Small intestine (tissue), 7 donors: ENCODE measurements around the gene SCARF1. TPM values are rescaled to one million over a fixed set of nuclear protein-coding genes. Genes with fewer than 3 reads are reported as not detected.

Experiments
- DNase-seq, 2 donors: peaks; one replicate each; pipeline versions ENCODE4 v3.0.0 to v3.0.0-alpha.2; 2013
- FAIRE-seq: peaks from 2 replicates; lab custom pipeline; 2012; peaks lifted over from hg19 to GRCh38; lab: Jason Lieb, UNC
- H3K27ac ChIP-seq, 3 donors: one replicate each; pipeline ENCODE4 v1.5.1; 2013; ENCODE audit warnings: low read length in 2 of 3, mild to moderate bottlenecking in 2 of 3, control low read depth in 1 of 3, inconsistent platforms in 1 of 3, low read depth in 1 of 3, moderate library complexity in 1 of 3
- H3K27me3 ChIP-seq, 3 donors: one replicate each; pipeline ENCODE4 v1.6.1; 2013; ENCODE audit warnings: low read length in 3 of 3, inconsistent platforms in 1 of 3; ENCODE audit not compliant: control insufficient read depth in 3 of 3, insufficient read depth in 3 of 3
- H3K36me3 ChIP-seq, 3 donors: one replicate each; pipeline ENCODE4 v1.6.1; 2013; ENCODE audit warnings: low read length in 3 of 3, inconsistent platforms in 1 of 3, low read depth in 1 of 3, mild to moderate bottlenecking in 1 of 3, moderate library complexity in 1 of 3; ENCODE audit not compliant: control insufficient read depth in 3 of 3, insufficient read depth in 2 of 3
- H3K4me1 ChIP-seq, 3 donors: one replicate each; pipeline ENCODE4 v1.6.1; 2013; ENCODE audit warnings: low read length in 2 of 3, inconsistent platforms in 1 of 3, low read depth in 1 of 3, mild to moderate bottlenecking in 1 of 3, moderate library complexity in 1 of 3; ENCODE audit not compliant: control insufficient read depth in 3 of 3, insufficient read depth in 2 of 3
- H3K4me3 ChIP-seq, 3 donors: one replicate each; pipeline ENCODE4 v1.5.1; 2013; ENCODE audit warnings: low read length in 3 of 3, control low read depth in 1 of 3, inconsistent platforms in 1 of 3, low read depth in 1 of 3, mild to moderate bottlenecking in 1 of 3, moderate library complexity in 1 of 3
- H3K9me3 ChIP-seq, 2 donors: one replicate each; pipeline ENCODE4 v1.6.1; 2013; ENCODE audit warnings: low read depth in 1 of 2, low read length in 1 of 2; ENCODE audit not compliant: control insufficient read depth in 2 of 2, insufficient read depth in 1 of 2
- WGBS, 3 donors: extraction: QIAGEN DNeasy Blood & Tissue Kit; methylation state at CpG; one replicate each; pipeline ENCODE4 v1.1.7; 2013; 5-methylcytosine and 5-hydroxymethylcytosine counted together
- polyA plus RNA-seq, 4 donors: library from polyadenylated mRNA; stranded (reverse) in 3 of 4; unstranded in 1 of 4; fragments of 200-250 nt in 3 of 4; fragments of 120-200 nt in 1 of 4; gene quantifications; one replicate each; pipeline versions ENCODE4 v1.2.1 to v1.2.3, GENCODE V29; 2013
- donor health status: healthy with polysubstance abuse.
- donor health status: control.
- donor health status: control.
- donor health status: Bipolar disorder and iron deficiency.
- donor health status: healthy.

Gene SCARF1
- polyA plus RNA-seq, 4 donors, result 4.2 to 10.0 (median 8.3) TPM

DNA sequence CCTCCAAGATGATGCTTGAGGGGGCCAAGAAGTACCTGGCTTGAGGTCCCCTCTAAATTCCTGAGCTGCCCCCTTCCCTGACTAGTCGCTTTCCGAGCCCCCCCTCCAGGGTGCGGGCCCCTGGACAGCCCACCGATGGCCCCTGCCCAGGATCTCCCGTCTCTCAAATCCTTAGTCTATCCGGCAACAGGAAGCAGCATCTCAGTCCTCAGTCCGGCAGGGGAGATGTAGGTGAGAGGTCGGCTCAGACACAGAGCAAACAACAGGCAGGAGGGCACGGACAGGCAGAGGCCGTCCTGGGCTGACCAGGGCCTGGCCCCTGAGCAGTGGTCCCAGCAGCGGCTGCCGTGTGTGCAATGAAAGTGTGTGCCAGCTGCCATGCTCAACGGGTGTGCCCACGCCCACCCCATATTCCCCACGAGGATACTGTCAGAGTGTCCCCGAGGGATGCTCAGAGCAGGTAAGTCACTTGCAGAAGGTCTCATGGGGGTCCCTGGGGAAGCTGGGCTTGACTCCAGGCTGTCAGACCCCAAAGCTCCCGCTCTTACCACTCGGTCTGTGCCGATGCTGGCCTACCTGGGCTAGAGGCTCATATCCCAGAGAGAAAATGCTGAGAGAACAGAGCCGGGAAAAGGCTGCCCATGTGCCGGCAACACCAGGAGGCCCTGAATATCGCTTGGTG lies 24.1 kb downstream of the SCARF1 start:
- H3K9me3 ChIP-seq, result no peaks in the 10 kb centered on the region
- no peak for FAIRE-seq
- peaks cover 0 to 40% (median 2%) of the 10 kb centered on the region in 3 donors for H3K4me1 ChIP-seq
- no peak for DNase-seq
- WGBS, 3 donors, result 77 to 87% (median 82%) methylated on average over 20 to 22 of the region's 22 CpGs
- H3K36me3 ChIP-seq, result peaks cover 0 to 76% (median 0%) of the 10 kb centered on the region in 3 donors
- H3K4me3 ChIP-seq, result no peak overlapping the region
- H3K27me3 ChIP-seq, result no peaks in the 10 kb centered on the region
- peak overlapping the region in 1 of 3 donors; percentile 1 for H3K27ac ChIP-seq

DNA sequence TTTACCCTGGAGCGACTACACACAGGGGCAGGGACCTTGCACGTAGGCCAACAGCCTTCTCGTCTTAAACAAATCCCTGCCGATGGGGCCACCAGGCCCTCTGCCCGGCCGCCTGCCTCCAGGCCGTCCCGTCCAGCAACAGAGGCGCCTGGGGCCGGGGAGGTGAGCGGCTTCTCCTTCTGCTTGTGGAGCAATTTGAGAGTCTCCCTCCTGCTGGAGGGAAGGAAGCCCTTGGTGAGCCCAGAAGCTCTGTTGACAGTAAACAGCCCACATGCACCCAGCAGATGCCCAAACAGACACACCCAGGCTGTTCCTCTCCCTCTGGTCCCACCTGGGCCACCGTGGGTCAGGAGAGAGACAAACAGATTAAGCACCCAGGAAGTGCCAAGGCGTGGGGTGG lies 25.0 kb downstream of the SCARF1 start:
- FAIRE-seq (no peak), DNase-seq (no peak)
- no peak overlapping the region for H3K27ac ChIP-seq
- no peaks in the 10 kb centered on the region for H3K9me3 ChIP-seq
- no peak overlapping the region for H3K4me3 ChIP-seq
- H3K4me1 ChIP-seq, result peaks cover 0 to 36% (median 2%) of the 10 kb centered on the region in 3 donors
- H3K27me3 ChIP-seq, result no peaks in the 10 kb centered on the region
- 74 to 83% (median 83%) methylated on average over 13 of the region's 13 CpGs for WGBS, 3 donors
- H3K36me3 ChIP-seq, result peaks cover 0 to 79% (median 0%) of the 10 kb centered on the region in 3 donors

DNA sequence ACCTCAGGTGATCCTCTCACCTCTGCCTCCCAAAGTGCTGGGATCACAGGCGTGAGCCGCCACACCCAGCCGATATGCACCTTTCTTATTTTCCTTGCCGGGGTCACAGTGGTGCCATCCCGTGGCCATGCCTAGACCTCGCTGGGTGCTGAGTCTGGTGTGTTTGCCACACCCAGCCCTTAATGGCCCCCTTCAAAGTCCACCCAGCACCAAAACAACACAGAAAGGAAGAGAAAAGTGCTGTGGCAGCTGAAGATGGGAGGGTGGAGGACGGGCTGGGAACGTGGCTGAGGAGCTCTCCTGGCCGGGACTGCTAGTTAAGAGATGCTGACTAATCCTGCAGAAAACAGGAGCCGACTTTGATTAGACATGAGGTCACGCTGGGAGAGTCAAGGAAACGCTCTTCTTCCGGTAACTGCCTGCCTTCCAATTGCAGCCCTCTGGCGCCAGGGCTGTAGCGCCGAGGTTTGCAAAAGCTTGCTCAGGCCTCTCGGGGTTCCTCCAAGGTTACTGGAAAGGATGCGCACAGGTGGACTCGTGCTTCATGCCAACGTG lies 27.8 kb downstream of the SCARF1 start:
- Histone ChIP-seq H3K9me3 (no peaks in the 10 kb centered on the region), H3K4me3 (no peak overlapping the region), H3K4me1 (peaks cover 0 to 27% (median 0%) of the 10 kb centered on the region in 3 donors), H3K27ac (peak overlapping the region; percentile 81 to 85 (median 85)), H3K36me3 (peaks cover 0 to 82% (median 2%) of the 10 kb centered on the region in 3 donors), H3K27me3 (no peaks in the 10 kb centered on the region)
- WGBS, 3 donors, result 18 to 48% (median 34%) methylated on average over 20 of the region's 20 CpGs
- FAIRE-seq (no peak), DNase-seq (peak; percentile 92 to 97)

DNA sequence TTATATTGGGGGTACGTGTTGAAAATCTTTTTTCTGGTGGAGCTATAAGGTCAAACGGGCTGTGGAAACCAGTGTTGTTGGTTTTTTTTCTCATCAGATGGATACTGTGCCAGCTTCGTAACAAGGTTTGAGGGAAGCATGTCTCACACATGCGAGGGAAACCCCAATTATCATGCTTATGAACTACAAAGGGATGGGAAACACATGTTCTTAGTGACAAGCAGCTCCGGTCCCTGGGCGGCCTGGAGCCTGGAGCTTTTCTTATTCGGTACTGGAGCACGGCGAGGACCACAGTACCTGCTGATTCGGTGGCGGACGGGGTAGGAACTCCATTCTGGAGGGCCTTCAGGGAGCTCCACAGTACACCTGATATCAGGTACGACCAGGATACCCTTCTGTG lies 29.4 kb downstream of the SCARF1 start:
- Histone ChIP-seq H3K27me3 (no peaks in the 10 kb centered on the region), H3K27ac (no peak overlapping the region), H3K36me3 (peaks cover 0 to 85% (median 2%) of the 10 kb centered on the region in 3 donors), H3K9me3 (no peaks in the 10 kb centered on the region), H3K4me1 (peaks cover 0 to 23% (median 0%) of the 10 kb centered on the region in 3 donors), H3K4me3 (no peak overlapping the region)
- DNase-seq, result no peak
- 83 to 93% (median 87%) methylated on average over 12 to 13 of the region's 13 CpGs for WGBS, 3 donors
- FAIRE-seq, result no peak

DNA sequence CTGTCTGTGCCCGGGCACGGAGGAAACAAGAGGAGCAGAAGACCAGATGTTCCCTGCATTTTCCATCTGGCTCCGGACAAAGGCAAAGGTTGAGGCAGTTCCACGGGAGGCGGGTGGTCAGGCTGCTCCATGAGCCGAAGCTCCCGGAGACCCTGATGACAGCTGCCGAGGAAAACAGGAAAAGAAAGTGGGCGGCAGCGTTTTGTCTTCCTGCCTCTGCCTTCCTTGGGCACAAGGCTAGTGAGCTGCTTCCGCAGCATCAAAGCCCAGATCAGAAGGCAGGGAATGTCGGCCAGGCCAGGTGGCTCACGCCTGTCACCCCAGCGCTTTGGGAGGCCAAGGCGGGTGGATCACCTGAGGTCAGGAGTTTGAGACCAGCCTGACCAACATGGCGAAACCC lies 33.1 kb downstream of the SCARF1 start:
- Histone ChIP-seq H3K27me3 (no peaks in the 10 kb centered on the region), H3K36me3 (peaks cover 0 to 86% (median 2%) of the 10 kb centered on the region in 3 donors), H3K27ac (no peak overlapping the region), H3K4me1 (peaks cover 0 to 4% (median 0%) of the 10 kb centered on the region in 3 donors), H3K9me3 (no peaks in the 10 kb centered on the region), H3K4me3 (no peak overlapping the region)
- DNase-seq, result no peak
- FAIRE-seq, result no peak
- 80 to 92% (median 91%) methylated on average over 16 of the region's 16 CpGs for WGBS, 3 donors

DNA sequence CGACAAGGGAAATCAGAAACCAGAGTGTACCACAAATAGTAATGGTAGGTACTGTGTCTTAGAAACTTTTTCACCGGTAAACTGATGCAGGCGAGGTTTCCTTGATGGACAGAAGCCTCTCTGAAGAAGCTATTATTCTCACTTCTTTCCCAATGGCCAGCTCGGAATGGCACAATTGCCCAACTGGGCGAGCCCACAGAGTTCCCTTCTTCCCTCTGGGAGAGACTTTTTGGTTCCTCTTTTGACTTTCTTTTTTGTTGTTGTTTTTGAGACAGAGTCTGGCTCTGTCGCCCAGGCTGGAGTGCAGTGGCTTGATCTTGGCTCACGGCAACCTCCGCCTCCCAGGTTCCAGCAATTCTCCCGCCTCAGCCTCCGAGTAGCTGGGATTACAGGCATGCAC lies 33.8 kb downstream of the SCARF1 start:
- FAIRE-seq, result no peak
- Histone ChIP-seq H3K27me3 (no peaks in the 10 kb centered on the region), H3K4me3 (no peak overlapping the region), H3K4me1 (no peaks in the 10 kb centered on the region), H3K36me3 (peaks cover 0 to 88% (median 2%) of the 10 kb centered on the region in 3 donors), H3K27ac (no peak overlapping the region), H3K9me3 (no peaks in the 10 kb centered on the region)
- 84 to 97% (median 96%) methylated on average over 10 of the region's 10 CpGs for WGBS, 3 donors
- no peak for DNase-seq

DNA sequence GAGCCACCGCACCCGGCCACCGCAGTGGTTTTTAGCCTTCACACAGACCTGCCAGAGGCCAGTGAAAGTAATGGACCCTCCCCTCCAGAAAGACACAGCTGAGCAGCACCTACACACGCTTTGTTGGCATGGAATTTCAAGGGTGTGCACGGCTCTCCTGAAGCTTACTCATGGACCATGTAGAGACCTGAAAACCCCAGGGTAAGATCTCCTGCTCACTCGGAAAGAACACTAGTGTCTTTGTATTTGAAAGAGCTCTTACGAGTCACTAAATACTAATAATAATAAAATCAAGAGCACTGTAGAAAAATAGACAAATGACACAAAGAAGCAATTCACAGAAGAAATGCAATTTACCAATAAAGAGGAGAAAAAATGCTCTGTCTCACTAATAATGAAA lies 36.9 kb downstream of the SCARF1 start:
- Histone ChIP-seq H3K4me3 (no peak overlapping the region), H3K36me3 (peaks cover 2 to 92% (median 2%) of the 10 kb centered on the region in 3 donors), H3K9me3 (no peaks in the 10 kb centered on the region), H3K27me3 (no peaks in the 10 kb centered on the region), H3K27ac (no peak overlapping the region), H3K4me1 (no peaks in the 10 kb centered on the region)
- FAIRE-seq, result no peak
- no peak for DNase-seq
- 88 to 91% (median 90%) methylated on average over 7 of the region's 7 CpGs for WGBS, 3 donors

DNA sequence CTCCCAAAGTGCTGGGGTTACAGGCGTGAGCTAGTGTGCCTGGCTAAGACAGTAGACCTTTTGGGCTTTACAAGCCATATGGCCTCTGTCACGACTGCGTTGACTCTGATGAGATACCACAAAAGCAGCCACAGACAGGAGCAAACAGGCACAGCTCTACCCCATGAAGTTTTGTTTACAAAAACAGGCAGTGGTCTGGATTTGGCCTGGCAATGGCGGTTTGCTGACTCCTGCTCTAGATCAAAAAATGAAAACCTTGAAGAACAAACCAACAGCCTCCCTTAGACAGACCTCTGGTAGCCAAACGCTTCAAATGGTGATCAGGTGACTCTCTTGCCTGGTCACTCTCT lies 37.6 kb downstream of the SCARF1 start:
- Histone ChIP-seq H3K27me3 (no peaks in the 10 kb centered on the region), H3K4me1 (no peaks in the 10 kb centered on the region), H3K36me3 (peaks cover 0 to 90% (median 2%) of the 10 kb centered on the region in 3 donors), H3K4me3 (no peak overlapping the region), H3K27ac (no peak overlapping the region), H3K9me3 (no peaks in the 10 kb centered on the region)
- 81 to 91% (median 85%) methylated on average over 5 of the region's 5 CpGs for WGBS, 3 donors
- DNase-seq (no peak), FAIRE-seq (no peak)
